GM18909 (cell line): ENCODE results near the gene DUS2.
A peak's percentile ranks its signal among the peaks of the same experiment; 100 is the strongest.

ENCODE experiments used
- ATAC-seq: cut with Tn5 transposase; IDR thresholded peaks from one replicate; pipeline ENCODE4 v1.9.1; 2021; ENCODE audit warnings: mild to moderate bottlenecking; ENCODE audit not compliant: unreplicated experiment, poor library complexity

DUS2 gene

DNA sequence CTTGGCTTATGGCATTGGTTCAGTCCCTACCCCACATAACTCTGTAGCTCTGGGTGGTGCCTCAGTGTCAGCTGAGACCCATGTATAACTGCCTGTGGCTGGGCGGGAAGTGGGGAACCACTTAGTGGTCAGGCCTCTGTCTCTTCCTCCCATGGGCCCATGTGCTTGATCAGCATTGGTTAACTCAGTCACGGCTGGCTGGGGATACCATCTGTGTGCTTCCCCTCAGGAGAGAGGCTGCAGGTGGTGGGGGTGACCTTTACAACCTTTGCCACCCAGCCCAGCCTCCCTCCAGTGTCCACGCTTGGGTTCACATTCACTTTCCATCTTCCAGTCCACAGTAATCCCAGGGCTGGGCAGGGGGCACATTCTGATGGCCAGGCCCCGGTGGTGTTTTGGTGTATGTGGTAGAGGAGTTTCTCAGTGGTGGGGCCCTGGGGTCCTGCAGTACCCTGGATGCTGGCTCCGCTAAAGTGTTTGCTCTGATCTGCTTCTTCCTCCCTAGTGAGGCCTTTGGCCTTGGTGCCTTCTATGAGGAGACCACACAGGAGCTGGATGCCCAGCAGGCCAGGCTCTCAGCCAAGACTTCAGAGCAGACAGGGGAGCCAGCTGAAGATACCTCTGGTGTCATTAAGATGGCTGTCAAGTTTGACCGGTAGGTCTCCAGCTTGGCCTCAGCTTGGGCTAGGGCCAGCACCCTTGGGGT lies 51.9 kb downstream of the DUS2 start:
- ATAC-seq, result peak; percentile 82

DNA sequence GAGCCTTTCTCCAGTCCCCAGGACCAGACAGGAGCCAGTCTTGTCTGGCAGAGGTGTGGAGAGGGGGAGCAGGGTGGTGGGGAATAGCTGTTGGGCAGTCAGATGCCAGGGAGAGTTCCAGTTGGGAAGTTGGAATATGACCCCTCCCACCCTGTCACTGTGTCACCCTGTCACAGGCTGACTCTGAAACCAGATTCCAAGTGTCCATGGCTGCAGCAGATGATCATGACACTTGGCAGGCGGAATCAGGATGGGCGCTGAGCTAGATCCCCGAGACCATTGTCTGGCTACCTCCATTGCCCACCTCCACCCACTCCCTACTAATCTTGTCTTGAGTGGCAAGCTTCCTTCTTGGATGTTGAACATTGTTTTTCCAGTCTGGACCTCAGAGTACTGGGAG lies 52.9 kb downstream of the DUS2 start:
- no peak for ATAC-seq

DNA sequence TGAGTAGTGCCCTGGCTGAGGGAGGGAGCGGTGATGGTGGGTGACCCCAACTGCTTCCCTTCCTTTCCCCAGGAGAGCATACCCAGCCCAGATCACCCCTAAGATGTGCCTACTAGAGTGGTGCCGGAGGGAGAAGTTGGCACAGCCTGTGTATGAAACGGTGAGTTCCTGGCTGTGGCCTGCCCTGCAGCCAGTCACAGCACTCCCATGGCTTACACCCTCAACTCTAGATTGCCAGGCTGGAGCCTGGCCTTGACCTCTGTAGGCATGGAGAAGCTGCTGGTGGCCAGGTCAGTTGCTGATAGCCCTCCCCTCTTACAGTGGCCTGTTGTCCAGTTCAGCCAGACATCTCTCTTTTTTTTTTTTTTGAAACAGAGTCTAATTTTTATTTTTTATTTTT lies 53.5 kb downstream of the DUS2 start:
- no peak for ATAC-seq

DNA sequence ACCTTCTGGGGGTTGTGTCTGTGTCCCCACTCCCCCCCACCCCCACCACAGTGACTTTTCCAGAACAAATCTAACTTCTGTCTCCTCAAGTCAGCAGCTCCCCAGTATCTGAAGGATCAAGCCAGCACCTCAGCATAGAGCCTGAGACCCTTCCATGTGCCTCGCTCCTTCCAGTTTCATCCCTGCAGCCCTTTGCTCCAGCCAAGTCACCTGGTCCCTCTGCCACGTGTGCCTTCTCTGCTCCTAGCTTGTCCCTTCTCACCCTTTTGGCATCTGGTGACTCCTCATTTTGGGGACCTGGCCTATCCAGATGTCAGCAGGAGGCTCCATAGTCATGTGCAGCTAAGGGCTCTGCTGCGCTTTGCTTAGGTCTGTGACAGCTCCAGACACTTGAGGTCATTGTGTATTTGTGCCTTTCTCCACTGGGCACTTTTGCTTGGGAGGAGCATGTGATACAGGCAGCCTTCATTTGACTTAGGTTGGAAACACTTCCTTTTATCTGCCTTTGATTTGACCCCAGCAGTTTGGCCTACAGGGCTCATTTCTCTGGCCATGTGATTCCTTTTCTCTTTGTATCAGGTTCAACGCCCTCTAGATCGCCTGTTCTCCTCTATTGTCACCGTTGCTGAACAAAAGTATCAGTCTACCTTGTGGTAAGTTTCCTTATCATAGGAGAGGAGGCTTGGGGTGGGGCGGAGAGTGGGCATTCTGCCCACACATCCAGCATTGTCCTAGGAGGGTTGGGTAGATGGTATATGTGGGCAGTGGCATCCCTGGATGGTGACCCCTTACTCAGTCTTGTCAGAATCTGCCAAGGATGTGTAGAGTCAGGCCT lies 55.0 kb downstream of the DUS2 start:
- ATAC-seq, result no peak

DNA sequence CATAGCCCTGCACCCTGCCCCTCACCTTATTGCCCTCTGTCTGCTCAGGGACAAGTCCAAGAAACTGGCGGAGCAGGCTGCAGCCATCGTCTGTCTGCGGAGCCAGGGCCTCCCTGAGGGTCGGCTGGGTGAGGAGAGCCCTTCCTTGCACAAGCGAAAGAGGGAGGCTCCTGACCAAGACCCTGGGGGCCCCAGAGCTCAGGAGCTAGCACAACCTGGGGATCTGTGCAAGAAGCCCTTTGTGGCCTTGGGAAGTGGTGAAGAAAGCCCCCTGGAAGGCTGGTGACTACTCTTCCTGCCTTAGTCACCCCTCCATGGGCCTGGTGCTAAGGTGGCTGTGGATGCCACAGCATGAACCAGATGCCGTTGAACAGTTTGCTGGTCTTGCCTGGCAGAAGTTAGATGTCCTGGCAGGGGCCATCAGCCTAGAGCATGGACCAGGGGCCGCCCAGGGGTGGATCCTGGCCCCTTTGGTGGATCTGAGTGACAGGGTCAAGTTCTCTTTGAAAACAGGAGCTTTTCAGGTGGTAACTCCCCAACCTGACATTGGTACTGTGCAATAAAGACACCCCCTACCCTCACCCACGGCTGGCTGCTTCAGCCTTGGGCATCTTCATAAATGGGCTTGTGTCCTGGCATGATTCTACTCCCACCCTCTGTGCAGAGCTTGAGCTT lies 55.8 kb downstream of the DUS2 start:
- no peak for ATAC-seq

DNA sequence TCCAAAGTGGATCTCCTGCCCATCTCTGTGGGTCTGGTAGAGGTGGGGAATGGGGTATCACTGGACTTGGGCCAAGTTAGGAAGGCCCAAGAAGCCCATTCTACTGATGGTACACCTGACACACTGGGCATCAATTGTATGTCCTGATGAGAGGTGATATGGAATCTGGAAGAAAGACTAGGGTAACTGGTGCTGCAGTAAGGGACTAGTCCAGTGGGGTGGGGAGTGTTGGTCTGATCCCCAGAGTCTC lies 56.2 kb downstream of the DUS2 start:
- ATAC-seq, result no peak

DNA sequence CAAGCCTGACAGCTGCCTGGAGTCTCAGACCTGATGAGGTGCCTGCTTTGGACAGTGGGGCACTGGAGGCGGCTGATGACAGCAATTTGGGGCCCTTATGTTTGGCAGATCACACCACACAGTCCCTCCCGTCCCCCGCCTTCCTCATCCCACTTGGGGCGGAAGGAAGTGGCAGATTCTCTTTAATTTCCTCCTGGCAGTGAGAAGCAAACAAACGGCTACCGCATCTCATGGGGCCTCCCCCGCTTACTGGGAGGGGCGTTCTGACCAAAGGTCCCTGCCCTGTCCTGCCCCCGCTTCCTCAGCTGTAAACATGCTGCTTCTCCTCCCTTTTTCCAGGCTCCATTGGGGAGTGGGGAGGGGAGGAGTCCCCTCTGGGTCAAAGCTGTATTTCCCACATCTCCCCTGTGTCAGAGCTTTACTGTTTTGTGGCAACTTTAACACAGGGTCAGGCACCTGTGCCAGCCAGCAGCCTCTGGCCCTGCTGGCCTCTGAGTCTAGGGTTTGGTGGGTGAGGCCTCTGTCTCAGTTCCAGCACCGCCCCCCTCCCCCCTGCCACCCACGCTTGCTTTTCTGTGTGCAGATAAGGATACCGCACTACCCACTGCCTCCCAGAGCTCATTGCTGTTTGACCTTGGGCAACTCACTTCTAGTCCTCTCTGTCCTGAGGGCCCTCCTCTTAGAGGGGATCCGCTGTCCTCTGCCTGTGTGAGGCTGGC lies 56.7 kb downstream of the DUS2 start:
- ATAC-seq, result peak; percentile 26

DNA sequence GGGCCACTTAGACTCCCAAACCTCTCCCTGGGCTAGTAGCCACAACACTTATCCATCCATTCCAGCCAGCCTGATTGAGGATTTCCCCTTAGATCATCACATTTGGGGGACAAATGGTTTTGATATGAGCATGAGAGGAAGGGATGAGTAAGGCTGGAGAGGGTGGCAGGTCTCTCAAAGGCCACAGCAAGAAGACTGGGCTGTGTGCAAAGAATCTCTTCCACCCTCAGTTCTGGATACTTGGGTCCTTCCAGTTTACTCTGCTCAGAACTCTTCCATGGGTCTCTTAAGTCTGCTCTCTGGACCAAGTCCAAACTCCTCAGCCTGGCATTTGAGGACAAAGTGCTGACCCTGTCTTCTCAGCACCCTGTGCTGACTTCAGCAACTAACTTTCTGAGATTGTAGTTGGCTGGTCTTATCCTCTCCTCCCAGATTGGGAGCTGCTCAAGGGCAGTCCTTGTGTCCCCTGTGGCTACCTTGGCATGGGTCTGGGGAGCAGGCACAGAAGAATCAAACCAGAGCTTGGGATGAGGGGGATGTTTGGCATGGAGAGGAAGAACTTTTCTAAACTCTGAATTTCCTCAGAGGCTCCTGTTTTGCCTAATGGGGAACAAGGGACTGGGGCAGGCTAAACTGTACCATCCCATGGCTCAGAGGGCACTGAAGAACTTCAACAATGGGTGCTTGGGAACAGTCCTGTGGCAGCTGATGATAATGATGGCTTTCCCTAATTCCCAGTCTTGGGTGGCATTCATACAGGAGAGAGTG lies 59.0 kb downstream of the DUS2 start:
- ATAC-seq, result no peak

DNA sequence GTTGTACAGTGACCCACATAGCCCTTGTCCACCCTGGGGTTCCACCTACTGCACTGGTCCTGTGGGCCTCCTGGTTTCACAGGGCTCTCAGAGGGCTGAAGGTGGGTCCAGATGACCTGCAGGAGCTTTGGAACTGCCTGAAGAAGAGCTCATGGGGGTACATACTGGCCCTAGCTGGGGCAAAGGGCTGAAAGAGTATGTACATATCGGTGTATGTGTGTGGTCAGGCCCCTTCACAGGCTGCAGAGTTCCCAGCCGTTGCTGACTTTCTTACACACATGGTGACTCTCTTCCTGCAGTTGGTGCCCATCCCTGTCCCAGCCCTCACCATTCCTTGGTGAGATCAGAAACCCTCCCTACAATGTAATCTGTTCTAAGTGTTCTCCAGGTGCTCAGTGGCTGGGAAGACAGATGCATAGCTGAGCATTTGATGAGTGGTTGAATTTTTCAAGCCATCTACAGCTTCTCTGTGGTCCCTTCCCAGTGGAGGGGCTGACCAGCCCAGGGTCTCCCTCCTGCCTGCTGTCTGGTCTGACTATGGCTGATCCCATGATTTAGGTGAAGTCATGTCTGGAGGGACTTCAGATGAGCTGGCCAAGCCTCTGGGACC lies 59.6 kb downstream of the DUS2 start:
- no peak for ATAC-seq

DNA sequence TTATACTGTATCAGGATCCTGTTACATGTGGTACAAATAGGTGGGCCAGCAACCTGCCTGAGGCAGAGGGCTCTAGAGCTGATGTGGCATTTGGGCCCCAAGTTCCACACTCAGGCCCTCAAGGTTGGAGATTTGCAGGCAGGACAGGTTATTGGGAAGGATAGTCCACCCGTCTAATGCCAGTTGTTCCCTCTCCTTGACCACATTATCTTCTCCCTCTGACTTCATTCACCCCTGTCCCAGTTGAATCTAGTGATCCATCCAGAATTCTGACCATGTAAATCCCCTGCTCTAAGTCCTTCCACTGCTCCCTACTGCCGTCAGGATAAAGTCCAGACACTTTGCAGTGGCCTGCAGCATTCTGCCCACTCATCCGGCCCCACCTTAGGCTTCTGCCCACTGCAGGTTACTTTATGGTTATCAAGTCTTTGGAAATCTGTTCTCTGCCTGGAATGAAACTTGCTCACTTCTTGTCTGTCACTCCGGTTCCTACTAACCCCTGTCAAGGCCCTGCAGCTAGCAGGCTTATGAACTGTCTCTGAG lies 60.2 kb downstream of the DUS2 start:
- no peak for ATAC-seq

DNA sequence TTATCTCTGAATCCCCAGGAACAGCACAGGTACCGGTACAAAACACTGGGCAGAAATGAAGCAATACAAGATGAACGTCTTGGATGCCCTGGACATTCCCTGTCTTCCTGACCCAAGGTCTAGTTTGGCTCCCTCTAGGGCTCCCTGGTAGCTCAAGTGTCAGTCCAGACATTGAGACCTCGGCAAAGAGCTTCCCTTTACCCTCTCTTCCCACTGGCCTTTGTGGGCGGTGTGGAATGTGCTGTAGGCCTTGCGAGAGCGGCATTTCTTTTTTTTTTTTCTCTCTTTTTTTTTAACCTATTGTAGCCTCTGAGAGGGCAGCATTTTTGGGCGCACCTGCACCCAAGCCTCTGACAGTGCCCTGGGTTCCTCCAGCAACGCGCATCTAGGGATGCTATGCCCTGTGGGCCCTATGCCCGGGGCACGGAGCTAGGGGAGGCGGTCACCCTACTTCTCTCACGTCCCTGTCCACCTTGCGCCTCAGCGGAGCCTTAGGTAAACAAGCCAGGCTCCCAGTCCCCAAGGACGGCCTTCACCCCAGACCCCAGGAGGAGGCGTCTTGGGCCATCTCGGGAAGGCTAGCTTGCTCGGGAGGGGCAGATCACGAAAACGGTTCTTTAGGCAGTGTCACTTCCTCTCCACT lies 60.9 kb downstream of the DUS2 start:
- no peak for ATAC-seq

DNA sequence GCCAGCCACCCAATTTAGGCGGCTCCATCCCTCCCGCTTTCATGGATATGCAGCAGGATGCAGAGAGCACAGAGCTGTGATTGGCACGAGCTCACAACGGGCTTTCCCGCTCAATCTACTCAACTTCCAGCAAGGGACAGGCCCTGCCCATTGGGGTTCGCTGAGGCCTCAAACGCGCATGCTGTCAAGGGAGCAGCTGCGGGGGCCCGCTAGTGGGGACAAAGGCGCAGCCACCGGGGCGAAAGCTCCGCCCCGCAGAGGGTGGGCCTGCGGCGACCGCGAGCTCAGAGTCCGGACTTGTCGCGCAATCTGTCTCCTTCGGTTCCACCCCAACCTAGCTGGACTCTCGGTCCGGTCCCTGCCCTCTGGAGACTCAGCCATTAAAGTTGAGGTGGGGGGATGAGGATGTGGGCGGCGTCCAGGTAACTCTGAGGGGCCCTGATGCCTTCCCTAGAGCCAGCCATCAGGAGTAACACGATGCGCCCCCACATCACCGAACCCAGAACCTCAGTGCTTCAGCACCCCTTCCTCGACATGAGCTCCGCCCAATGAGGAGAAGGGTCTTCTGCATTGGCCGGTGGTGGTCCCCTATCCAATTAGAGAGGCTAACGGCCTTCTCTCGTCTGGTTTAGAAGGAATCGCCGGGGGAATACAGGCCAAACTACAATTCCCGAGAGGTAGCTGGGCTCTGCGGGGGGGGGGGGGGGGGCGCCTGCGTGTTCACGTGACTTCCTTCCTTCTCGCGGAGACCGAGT lies 61.6 kb downstream of the DUS2 start:
- peak; percentile 65 for ATAC-seq

DNA sequence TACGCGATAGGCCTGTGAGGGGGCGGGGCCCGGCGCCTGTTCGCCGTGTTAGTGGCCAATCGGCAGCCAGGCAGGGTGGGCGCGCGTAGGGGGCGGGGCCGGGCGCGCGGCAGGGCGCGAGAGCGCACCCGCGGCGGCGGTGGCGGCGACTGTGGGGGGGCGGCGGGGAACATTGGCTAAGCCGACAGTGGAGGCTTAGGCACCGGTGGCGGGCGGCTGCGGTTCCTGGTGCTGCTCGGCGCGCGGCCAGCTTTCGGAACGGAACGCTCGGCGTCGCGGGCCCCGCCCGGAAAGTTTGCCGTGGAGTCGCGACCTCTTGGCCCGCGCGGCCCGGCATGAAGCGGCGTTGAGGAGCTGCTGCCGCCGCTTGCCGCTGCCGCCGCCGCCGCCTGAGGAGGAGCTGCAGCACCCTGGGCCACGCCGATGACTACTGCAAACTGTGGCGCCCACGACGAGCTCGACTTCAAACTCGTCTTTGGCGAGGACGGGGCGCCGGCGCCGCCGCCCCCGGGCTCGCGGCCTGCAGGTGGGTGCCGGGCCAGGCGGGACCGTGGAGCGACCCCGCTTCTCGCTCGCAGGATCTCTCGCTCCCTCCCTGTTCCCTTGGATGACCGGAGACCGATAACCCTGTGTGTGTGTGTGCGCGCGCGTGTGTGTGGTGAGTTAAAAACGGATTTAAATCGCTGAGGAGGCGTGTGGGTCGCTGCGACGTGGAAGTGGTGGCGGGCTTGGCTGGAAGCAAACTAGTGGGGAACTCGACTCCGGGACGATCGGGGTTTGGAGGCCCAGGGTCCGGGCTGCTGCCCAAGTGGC lies 62.4 kb downstream of the DUS2 start, which contains the start of gene NFATC3:
NFATC3 (plus strand) TSS at position 112 of the 813 bp plus-strand sequence; CDS start at position 424, 312 bp downstream.
- peak; percentile 58 for ATAC-seq

DNA sequence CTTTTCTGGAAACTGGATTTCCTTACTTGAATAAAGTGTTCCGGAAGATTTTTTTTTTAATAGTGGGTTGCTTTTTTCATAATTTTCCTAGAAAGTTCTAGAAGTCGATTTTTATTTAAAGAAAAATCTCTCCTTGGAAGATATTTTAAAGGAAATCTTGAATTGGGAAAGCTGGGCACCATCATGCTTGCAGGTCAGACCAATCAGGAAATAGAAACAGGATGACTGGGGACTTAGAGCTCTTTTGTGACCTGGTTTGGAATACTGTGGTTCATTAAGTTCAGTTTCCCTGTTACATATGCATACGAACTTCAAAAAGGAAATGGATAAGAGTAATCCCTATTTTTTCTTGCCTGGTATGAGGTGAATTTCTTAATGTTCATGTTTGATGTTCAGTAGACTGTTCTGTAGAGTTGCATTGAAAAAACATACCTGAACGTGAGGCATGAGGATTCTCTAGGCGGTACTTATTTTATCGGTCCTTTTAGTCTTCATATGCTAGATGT lies 63.3 kb downstream of the DUS2 start:
- ATAC-seq, result no peak

DNA sequence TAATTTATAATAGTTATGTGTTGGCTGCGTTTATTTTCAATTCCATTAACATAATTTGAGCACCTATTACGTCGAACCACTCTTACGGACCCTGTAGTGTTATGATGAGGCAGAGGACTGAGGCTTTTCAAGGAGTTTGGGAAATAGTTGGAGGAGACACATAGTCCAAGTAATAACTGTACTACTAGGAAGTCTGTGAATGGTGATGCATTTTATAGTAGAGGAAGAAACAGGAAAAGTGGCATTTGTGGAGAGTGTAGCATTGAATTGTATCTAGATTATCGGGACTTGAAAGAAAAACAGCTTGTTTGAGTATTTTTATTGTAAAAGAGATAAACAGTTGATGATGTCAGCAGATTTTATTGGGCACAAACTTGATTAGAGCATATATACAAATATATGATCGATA lies 63.8 kb downstream of the DUS2 start:
- no peak for ATAC-seq

DNA sequence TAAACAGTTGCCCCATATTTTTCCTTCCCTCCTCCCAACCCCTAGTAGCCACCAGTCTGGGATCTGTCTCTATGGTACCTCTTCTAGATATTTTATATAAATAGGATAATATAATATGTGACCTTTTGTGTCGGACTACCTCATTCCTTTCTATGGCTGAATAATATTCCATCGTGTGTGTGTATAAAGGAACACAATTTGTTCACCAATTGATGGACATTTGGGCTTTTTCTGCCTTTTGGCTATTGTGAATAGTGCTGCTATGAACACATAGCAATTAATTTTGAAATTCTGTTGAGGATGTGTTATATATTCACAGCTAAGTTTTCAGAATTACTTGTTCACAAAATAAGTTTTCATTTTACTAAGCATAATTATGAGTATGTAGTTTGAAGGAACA lies 64.6 kb downstream of the DUS2 start:
- ATAC-seq, result no peak
